Skeletal muscle tissue (tissue), 4 donors: Measurements from ENCODE around the gene DOK6. TPM values are rescaled to one million over a fixed set of nuclear protein-coding genes. Genes with fewer than 3 reads are reported as not detected.

Experiments used
- H3K27ac ChIP-seq: one replicate; pipeline ENCODE4 v1.7.0; 2013; ENCODE audit warnings: mild to moderate bottlenecking, low read depth, low read length, inconsistent platforms
- H3K27me3 ChIP-seq, 3 donors: one replicate each; pipeline ENCODE4 v1.7.0; 2013; ENCODE audit warnings: low read length in 3 of 3; ENCODE audit not compliant: control insufficient read depth in 3 of 3, insufficient read depth in 3 of 3
- H3K36me3 ChIP-seq, 3 donors: one replicate each; pipeline ENCODE4 v1.7.0; 2013; ENCODE audit warnings: low read length in 3 of 3; ENCODE audit not compliant: control insufficient read depth in 3 of 3, insufficient read depth in 3 of 3
- H3K4me1 ChIP-seq, 3 donors: one replicate each; pipeline ENCODE4 v1.7.0; 2013; ENCODE audit warnings: low read length in 3 of 3, mild to moderate bottlenecking in 3 of 3; ENCODE audit not compliant: control insufficient read depth in 3 of 3, insufficient read depth in 3 of 3
- H3K4me3 ChIP-seq, 3 donors: one replicate each; pipeline ENCODE4 v1.7.0; 2013; ENCODE audit warnings: low read length in 3 of 3
- H3K9ac ChIP-seq, 3 donors: one replicate each; pipeline ENCODE4 v1.7.0; 2013; ENCODE audit warnings: low read length in 3 of 3, mild to moderate bottlenecking in 3 of 3, moderate library complexity in 2 of 3, low read depth in 1 of 3
- H3K9me3 ChIP-seq, 3 donors: one replicate each; pipeline ENCODE4 v1.7.0; 2013; ENCODE audit warnings: low read length in 3 of 3; ENCODE audit not compliant: control insufficient read depth in 3 of 3
- total RNA-seq: library from RNA; depleted of rRNA; stranded (reverse); fragments of >200 nt; gene quantifications from one replicate; pipeline ENCODE4 v1.2.3, GENCODE V29; 2014
- donor health status: Osteomylitis.

Gene DOK6
- total RNA-seq, 1 donor from 2014 or later, result 3.1 TPM

DNA sequence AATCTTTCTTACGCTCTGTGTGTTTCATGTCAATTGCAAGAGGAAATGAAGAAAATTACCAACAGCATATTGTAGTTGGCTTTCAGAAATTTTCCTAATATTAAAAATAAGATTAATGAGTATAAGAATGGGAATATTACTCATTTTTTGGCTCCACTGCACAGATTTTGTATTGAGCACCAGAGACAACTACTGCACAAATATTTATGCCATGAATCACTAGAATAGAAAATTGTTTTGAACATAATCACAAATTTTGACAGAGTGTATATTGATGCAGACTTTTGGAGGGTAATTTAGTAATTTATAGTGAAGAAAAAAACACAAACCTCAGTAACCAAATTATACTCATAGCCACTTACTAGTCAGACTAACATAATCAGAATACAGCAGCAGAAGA lies 118.3 kb downstream of the DOK6 start:
- H3K27ac ChIP-seq, result no peak overlapping the region
- no peaks in the 10 kb centered on the region for H3K36me3 ChIP-seq
- no peaks in the 10 kb centered on the region for H3K27me3 ChIP-seq
- H3K4me1 ChIP-seq, result no peaks in the 10 kb centered on the region
- H3K4me3 ChIP-seq, result no peak overlapping the region
- H3K9me3 ChIP-seq, result no peaks in the 10 kb centered on the region
- H3K9ac ChIP-seq, result no peak overlapping the region

GRCh38 chr18:69523582-69523981 lies 122.9 kb downstream of the DOK6 start:
- no peak overlapping the region for H3K4me3 ChIP-seq

DNA sequence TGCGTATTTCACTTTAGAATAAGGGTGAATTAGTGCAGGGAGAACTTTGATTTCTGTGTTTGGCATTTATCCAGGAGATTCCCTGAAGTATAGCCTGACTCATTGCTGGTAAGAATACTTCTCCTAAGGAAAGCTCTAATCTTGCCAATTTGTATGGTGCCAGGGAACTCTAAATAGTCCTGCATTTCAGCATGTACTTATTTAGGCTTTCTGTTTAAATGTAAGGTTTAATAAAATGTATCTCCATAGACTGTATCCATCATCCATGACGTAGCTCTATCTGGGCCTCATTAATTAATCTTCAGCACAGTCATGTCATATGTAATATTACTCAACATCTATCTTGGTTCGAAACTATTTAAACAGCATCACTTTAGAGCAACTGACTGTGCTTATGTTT lies 127.7 kb downstream of the DOK6 start:
- Histone ChIP-seq H3K9ac (no peak overlapping the region), H3K36me3 (no peaks in the 10 kb centered on the region), H3K4me3 (no peak overlapping the region), H3K27me3 (no peaks in the 10 kb centered on the region), H3K4me1 (no peaks in the 10 kb centered on the region), H3K9me3 (no peaks in the 10 kb centered on the region), H3K27ac (no peak overlapping the region)

More at GRCh38 chr18:69523582-69523981, 122.9 kb downstream of the DOK6 start:
- H3K27me3 ChIP-seq, result no peaks in the 10 kb centered on the region
- no peak overlapping the region for H3K9ac ChIP-seq
- H3K36me3 ChIP-seq, result no peaks in the 10 kb centered on the region
- no peaks in the 10 kb centered on the region for H3K4me1 ChIP-seq
- H3K27ac ChIP-seq, result no peak overlapping the region
- no peaks in the 10 kb centered on the region for H3K9me3 ChIP-seq

- Histone ChIP-seq H3K36me3 (no peaks in the 10 kb centered on the region), H3K27ac (no peak overlapping the region), H3K9me3 (no peaks in the 10 kb centered on the region)
Observed at GRCh38 chr18:69529151-69529550, 128.5 kb downstream of the DOK6 start.

GRCh38 chr18:69531973-69532372 lies 131.3 kb downstream of the DOK6 start:
- Histone ChIP-seq H3K27me3 (no peaks in the 10 kb centered on the region), H3K27ac (no peak overlapping the region), H3K9me3 (no peaks in the 10 kb centered on the region), H3K4me3 (no peak overlapping the region), H3K36me3 (no peaks in the 10 kb centered on the region), H3K9ac (no peak overlapping the region), H3K4me1 (no peaks in the 10 kb centered on the region)

More at GRCh38 chr18:69529151-69529550, 128.5 kb downstream of the DOK6 start:
- no peak overlapping the region for H3K4me3 ChIP-seq
- H3K9ac ChIP-seq, result no peak overlapping the region
- no peaks in the 10 kb centered on the region for H3K27me3 ChIP-seq
- no peaks in the 10 kb centered on the region for H3K4me1 ChIP-seq

GRCh38 chr18:69537183-69537582 lies 136.5 kb downstream of the DOK6 start:
- H3K4me3 ChIP-seq, result no peak overlapping the region
- no peaks in the 10 kb centered on the region for H3K36me3 ChIP-seq
- no peak overlapping the region for H3K9ac ChIP-seq
- H3K27me3 ChIP-seq, result no peaks in the 10 kb centered on the region
- no peaks in the 10 kb centered on the region for H3K9me3 ChIP-seq
- H3K27ac ChIP-seq, result no peak overlapping the region
- H3K4me1 ChIP-seq, result no peaks in the 10 kb centered on the region

DNA sequence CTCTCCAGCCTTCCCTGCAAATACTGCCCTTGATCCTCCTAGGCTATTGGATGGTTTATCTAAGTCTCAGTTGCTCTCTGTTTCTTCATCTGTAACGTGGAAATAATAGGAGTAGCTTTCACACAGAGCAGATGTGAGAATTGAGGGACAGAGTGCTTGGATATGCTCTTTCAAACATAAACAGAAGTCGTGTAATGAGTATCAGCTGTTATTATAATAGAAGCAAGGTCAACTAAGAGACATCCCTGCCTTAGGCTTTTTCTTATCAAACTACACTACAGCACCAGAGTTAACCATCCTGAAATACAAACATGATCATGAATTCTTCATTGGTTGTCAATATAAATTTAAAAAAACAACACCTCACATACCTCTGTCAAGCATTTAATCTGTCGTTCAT lies 138.2 kb downstream of the DOK6 start:
- Histone ChIP-seq H3K4me1 (no peaks in the 10 kb centered on the region), H3K4me3 (no peak overlapping the region), H3K9me3 (no peaks in the 10 kb centered on the region), H3K27ac (no peak overlapping the region), H3K36me3 (no peaks in the 10 kb centered on the region), H3K9ac (no peak overlapping the region), H3K27me3 (no peaks in the 10 kb centered on the region)

- Histone ChIP-seq H3K9ac (no peak overlapping the region), H3K27me3 (no peaks in the 10 kb centered on the region), H3K27ac (no peak overlapping the region), H3K4me1 (no peaks in the 10 kb centered on the region), H3K9me3 (no peaks in the 10 kb centered on the region), H3K4me3 (no peak overlapping the region), H3K36me3 (no peaks in the 10 kb centered on the region)
Observed at GRCh38 chr18:69539404-69539803, 138.7 kb downstream of the DOK6 start.

DNA sequence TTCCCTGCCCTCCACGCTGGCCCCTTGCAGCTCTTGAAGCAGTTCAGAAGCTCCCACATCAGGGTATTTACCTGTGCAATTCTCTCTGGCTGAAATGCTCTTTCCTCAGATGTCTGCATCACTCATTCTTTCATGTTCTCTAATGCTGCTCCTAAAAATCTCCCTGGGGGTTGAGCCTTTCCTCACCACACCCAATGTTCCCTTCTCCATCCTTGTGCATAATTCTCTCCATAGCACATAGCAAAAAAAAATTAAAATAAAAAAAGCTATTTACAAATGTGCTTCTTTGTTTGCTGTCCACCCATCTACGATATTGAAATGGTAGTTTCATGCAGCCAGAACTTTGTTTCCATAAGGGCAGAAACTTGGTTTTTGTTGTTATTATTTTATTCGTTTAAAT lies 155.5 kb downstream of the DOK6 start:
- H3K27ac ChIP-seq, result no peak overlapping the region
- H3K9me3 ChIP-seq, result no peaks in the 10 kb centered on the region
- no peak overlapping the region for H3K4me3 ChIP-seq
- H3K36me3 ChIP-seq, result no peaks in the 10 kb centered on the region
- H3K9ac ChIP-seq, result no peak overlapping the region
- no peaks in the 10 kb centered on the region for H3K4me1 ChIP-seq
- H3K27me3 ChIP-seq, result no peaks in the 10 kb centered on the region

- no peaks in the 10 kb centered on the region for H3K9me3 ChIP-seq
- H3K4me1 ChIP-seq, result no peaks in the 10 kb centered on the region
- no peak overlapping the region for H3K9ac ChIP-seq
- no peaks in the 10 kb centered on the region for H3K36me3 ChIP-seq
- H3K4me3 ChIP-seq, result no peak overlapping the region
- H3K27me3 ChIP-seq, result no peaks in the 10 kb centered on the region
- no peak overlapping the region for H3K27ac ChIP-seq
Observed at GRCh38 chr18:69557282-69557681, 156.6 kb downstream of the DOK6 start.

DNA sequence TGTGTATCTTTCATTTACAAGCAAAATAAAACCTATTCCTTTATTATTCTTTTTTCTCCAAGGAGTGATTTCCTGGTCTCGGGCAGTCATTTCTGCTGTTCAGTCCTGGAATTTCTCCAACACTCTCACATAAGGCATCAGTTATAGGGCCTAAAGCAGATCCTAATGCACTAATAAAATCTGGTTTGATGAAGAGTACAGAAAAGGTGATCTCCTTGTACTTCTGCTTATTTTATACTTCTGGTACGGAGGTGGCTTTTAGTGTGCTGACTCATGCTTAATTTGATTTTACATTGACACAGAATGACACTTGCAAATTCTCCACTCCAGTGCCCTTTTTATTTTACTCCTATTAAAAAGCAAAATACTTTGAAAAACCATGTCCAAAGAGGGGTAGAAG lies 157.4 kb downstream of the DOK6 start:
- Histone ChIP-seq H3K27ac (no peak overlapping the region), H3K4me1 (no peaks in the 10 kb centered on the region), H3K36me3 (no peaks in the 10 kb centered on the region), H3K9me3 (no peaks in the 10 kb centered on the region), H3K4me3 (no peak overlapping the region), H3K27me3 (no peaks in the 10 kb centered on the region), H3K9ac (no peak overlapping the region)
